ENCODE measurements around the gene DNHD1. TPM values are rescaled to one million over a fixed set of nuclear protein-coding genes. Genes with fewer than 3 reads are reported as not detected.

The DNHD1 gene
- total and polyA plus RNA-seq, 2 of the 8 experiments (the other 6 are each of a cell fraction or from before 2014, with no cell fraction given), result 5.0 to 6.8 TPM

DNA sequence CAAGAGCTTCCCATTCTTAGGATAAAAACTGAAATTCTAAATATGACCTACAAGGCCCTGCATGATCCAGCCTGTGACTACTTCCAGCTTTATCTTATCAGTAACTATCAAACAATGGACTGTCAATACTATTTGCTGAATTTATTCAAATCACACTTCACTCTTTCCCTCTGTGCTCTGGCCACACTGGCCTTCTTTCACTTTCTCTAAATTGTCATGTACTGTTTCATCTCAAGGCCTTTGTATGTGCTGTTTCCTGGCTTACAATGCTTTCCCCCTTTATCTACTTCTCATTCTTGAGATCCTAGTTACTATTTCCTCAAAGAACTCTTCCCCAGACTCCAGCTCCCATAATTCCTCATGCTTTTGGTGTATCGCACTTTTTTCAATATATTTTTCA lies 10.1 kb upstream of the DNHD1 start:
- H4K5ac ChIP-seq (ENCODE audit: insufficient read length, low read depth, low read length), result no peak overlapping the region
- TF ChIP-seq TAF7 (optimal IDR thresholded peaks at IDR 0.05; ENCODE audit: borderline replicate concordance, low read depth, low read length) (no peak), POU5F1 (IDR thresholded peaks at IDR 0.05; ENCODE audit: low read depth, low read length) (no peak), RNF2 (IDR thresholded peaks at IDR 0.05; ENCODE audit: borderline replicate concordance, low read depth, low read length, missing control alignments, poor library complexity, severe bottlenecking) (no peak), CBX8 (IDR thresholded peaks at IDR 0.05; ENCODE audit: borderline replicate concordance, low read depth, low read length) (no peak)
- no peaks in the 10 kb centered on the region for H3K27me3 ChIP-seq (replicated peaks in 1 of 4; ENCODE audit: control insufficient read depth in 3 of 4, extremely low read depth in 1 of 4, insufficient read depth in 3 of 4, low read length in 3 of 4)
- H3K23ac ChIP-seq (ENCODE audit: insufficient read length), result no peak overlapping the region
- FAIRE-seq, result no peak
- H3K79me2 ChIP-seq (ENCODE audit: control insufficient read depth in 1 of 2, insufficient read depth in 2 of 2, low read length in 2 of 2), result peaks cover 7 to 17% of the 10 kb centered on the region in 2 experiments; a peak in 3 of 4 replicates
- DNase-seq (ENCODE audit: low read depth in 1 of 2, low spot score in 2 of 2), result no peak
- H3K4me3 ChIP-seq (ENCODE audit: extremely low read depth in 1 of 4, insufficient read depth in 2 of 4, low read depth in 3 of 4, low read length in 4 of 4), result no peak overlapping the region
- no peak overlapping the region for H4K8ac ChIP-seq (ENCODE audit: extremely low read depth, insufficient read depth, low read length)
- no peak overlapping the region for H3K56ac ChIP-seq (replicated peaks; ENCODE audit: insufficient read length, low read depth, low read length)
- H3K4me2 ChIP-seq (ENCODE audit: insufficient read depth in 1 of 2, low read depth in 2 of 2, low read length in 2 of 2), result no peak overlapping the region
- no peaks in the 10 kb centered on the region for H3K9me3 ChIP-seq (ENCODE audit: insufficient read depth in 2 of 2, low read depth in 1 of 2, low read length in 1 of 2)
- H3K27ac ChIP-seq (ENCODE audit: low read depth, low read length), result no peak overlapping the region
- peaks cover under 1% of the 10 kb centered on the region for H3K79me1 ChIP-seq (ENCODE audit: low read depth, low read length)
- no peak overlapping the region for H2BK120ac ChIP-seq (replicated peaks; ENCODE audit: low read depth, low read length)
- peaks cover 2 to 6% (median 4%) of the 10 kb centered on the region in 4 experiments; a peak in 6 of 7 replicates for H3K4me1 ChIP-seq (replicated peaks in 1 of 4; ENCODE audit: control insufficient read depth in 3 of 4, insufficient read depth in 4 of 4, low read length in 3 of 4)
- ChIA-PET CTCF (ENCODE audit: partially characterized antibody) (interaction anchor here (0.7 to 4.0 kb wide), 6 partner anchors 8 to 108 kb away, joined by 3 to 25 read pairs (median 4); no protein-coding TSS in a partner anchor), POLR2A (ENCODE audit: partially characterized antibody) (interaction anchor here (0.7 to 2.3 kb wide), 6 partner anchors 9 to 122 kb away, joined by 3 to 13 read pairs (median 4); partner anchors contain the start of genes DNHD1 and TRIM3)
- no peak overlapping the region for H3K14ac ChIP-seq (ENCODE audit: insufficient read length)
- H2BK20ac ChIP-seq (ENCODE audit: low read length), result no peak overlapping the region
- H2AFZ ChIP-seq (ENCODE audit: low read length), result no peak overlapping the region
- WGBS, 2 experiments (ENCODE audit: extremely low coverage in 1 of 2, insufficient coverage in 1 of 2, insufficient read length in 1 of 2, insufficient replicate concordance in 2 of 2, low coverage in 1 of 2, low lambda C conversion rate in 2 of 2, missing lambda C conversion rate in 1 of 2), result 84% methylated on average over 1 of the region's 1 CpG; no CpG with 5 or more reads in 1 of the 2 experiments
- peaks cover 0 to 9% of the 10 kb centered on the region in 2 experiments for H4K20me1 ChIP-seq (replicated peaks in 1 of 2; ENCODE audit: control insufficient read depth in 1 of 2, insufficient read depth in 2 of 2, low read length in 2 of 2)
- H3K18ac ChIP-seq (ENCODE audit: extremely low read depth, low read length), result no peak overlapping the region
- no peak overlapping the region for H3K9ac ChIP-seq (replicated peaks in 1 of 4; ENCODE audit: extremely low read depth in 1 of 4, low read depth in 3 of 4, low read length in 3 of 4)
- H2BK15ac ChIP-seq (ENCODE audit: low read length), result no peak overlapping the region
- H3K4ac ChIP-seq (replicated peaks; ENCODE audit: insufficient read length, low read depth, low read length), result no peak overlapping the region
- H2AK5ac ChIP-seq (ENCODE audit: low read depth, low read length), result no peak overlapping the region
- no peak overlapping the region for H2BK12ac ChIP-seq (ENCODE audit: low read depth, low read length)
- H4K91ac ChIP-seq (replicated peaks; ENCODE audit: insufficient read length, low read length), result no peak overlapping the region
- H2BK5ac ChIP-seq (ENCODE audit: low read depth, low read length), result no peak overlapping the region
- H3K36me3 ChIP-seq (ENCODE audit: control insufficient read depth in 2 of 4, insufficient read depth in 4 of 4, low read length in 3 of 4), result peaks cover 9 to 47% (median 27%) of the 10 kb centered on the region in 4 experiments
- H3K23me2 ChIP-seq (ENCODE audit: low read depth, low read length), result peaks cover 2% of the 10 kb centered on the region

All from H1 (cell line).